GM19438 (cell line): ENCODE data around the gene SCARB1.

Experiments
- ATAC-seq: cut with Tn5 transposase; IDR thresholded peaks from one replicate; pipeline ENCODE4 v1.9.1; 2021; ENCODE audit warnings: low read depth; ENCODE audit not compliant: unreplicated experiment

SCARB1 gene

GRCh38 chr12:124738636-124739467, 124.8 kb downstream of the SCARB1 start:
- no peak for ATAC-seq

GRCh38 chr12:124737772-124738635, 125.7 kb downstream of the SCARB1 start:
- ATAC-seq = no peak

GRCh38 chr12:124737040-124737419, 126.6 kb downstream of the SCARB1 start:
- ATAC-seq = no peak

- no peak for ATAC-seq
These were observed 127.3 kb downstream of the SCARB1 start for GRCh38 chr12:124736115-124737039.

GRCh38 chr12:124734224-124734788, 129.4 kb downstream of the SCARB1 start:
- ATAC-seq = no peak

GRCh38 chr12:124733086-124733485, 130.6 kb downstream of the SCARB1 start:
- ATAC-seq = no peak

GRCh38 chr12:124732275-124733075, 131.2 kb downstream of the SCARB1 start:
- no peak for ATAC-seq

- no peak for ATAC-seq
These were observed 131.8 kb downstream of the SCARB1 start for GRCh38 chr12:124731869-124732268.

- ATAC-seq = no peak
These were observed 133.2 kb downstream of the SCARB1 start for GRCh38 chr12:124730455-124730932.

GRCh38 chr12:124727922-124728321, 135.7 kb downstream of the SCARB1 start:
- ATAC-seq = no peak

GRCh38 chr12:124727264-124727800, 136.3 kb downstream of the SCARB1 start:
- no peak for ATAC-seq
